ENCODE data around the gene CAMTA1. TPM values are rescaled to one million over a fixed set of nuclear protein-coding genes. Genes with fewer than 3 reads are reported as not detected.

CAMTA1 gene
- polyA plus RNA-seq, 1 donor from 2014 or later: 162 TPM

DNA sequence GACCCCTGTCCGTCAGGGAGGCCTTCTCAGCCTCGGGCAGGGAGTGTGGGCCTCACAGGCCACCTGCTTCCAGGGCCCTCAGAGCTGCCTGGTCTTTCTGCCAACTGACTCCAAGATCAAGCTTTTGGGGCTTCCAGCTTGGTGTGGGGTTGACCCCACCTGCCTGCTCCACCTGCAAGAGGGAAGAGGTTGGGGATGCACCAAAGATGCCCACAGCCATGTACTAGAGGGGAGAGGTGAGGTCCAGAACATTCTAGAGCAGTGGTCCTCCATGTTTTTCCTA, 719.1 kb downstream of the CAMTA1 start:
- Histone ChIP-seq H3K36me3 (ENCODE audit: insufficient read depth, low read length) (no peaks in the 10 kb centered on the region), H4K20me1 (ENCODE audit: insufficient read depth) (no peaks in the 10 kb centered on the region), H3K27me3 (ENCODE audit: insufficient read depth, low read depth, low read length) (no peaks in the 10 kb centered on the region), H3K79me2 (replicated peaks; ENCODE audit: insufficient read depth, low read length) (no peaks in the 10 kb centered on the region), H3K9ac (ENCODE audit: low read length) (no peak overlapping the region), H3K9me3 (ENCODE audit: low read length) (no peaks in the 10 kb centered on the region), H3K27ac (ENCODE audit: low read length) (no peak overlapping the region), H3K9me2 (ENCODE audit: insufficient read depth, low read length) (no peaks in the 10 kb centered on the region), H3K4me3 (ENCODE audit: low read length) (no peak overlapping the region), H3K4me2 (ENCODE audit: low read length) (no peak overlapping the region), H2AFZ (ENCODE audit: low read depth, low read length) (no peak overlapping the region), H3F3A (ENCODE audit: insufficient read depth, low read length, poor library complexity, severe bottlenecking) (no peaks in the 10 kb centered on the region)
- no peak for TF ChIP-seq EP300 (conservative IDR thresholded peaks at IDR 0.05; ENCODE audit: poor library complexity, severe bottlenecking)
- no peak for TF ChIP-seq SMC3 (conservative IDR thresholded peaks at IDR 0.05; ENCODE audit: poor library complexity)
- no peak for TF ChIP-seq CTCF (IDR thresholded peaks at IDR 0.05; ENCODE audit: poor library complexity, severe bottlenecking)
- no peak for TF ChIP-seq TAF1 (IDR thresholded peaks at IDR 0.05; ENCODE audit: low read depth)
- no peak for TF ChIP-seq RAD21 (conservative IDR thresholded peaks at IDR 0.05)
- no peak for TF ChIP-seq EZH2 (IDR thresholded peaks at IDR 0.05; ENCODE audit: borderline replicate concordance, insufficient read depth, low read length, poor library complexity, severe bottlenecking)
- TF ChIP-seq, protein P1, sequence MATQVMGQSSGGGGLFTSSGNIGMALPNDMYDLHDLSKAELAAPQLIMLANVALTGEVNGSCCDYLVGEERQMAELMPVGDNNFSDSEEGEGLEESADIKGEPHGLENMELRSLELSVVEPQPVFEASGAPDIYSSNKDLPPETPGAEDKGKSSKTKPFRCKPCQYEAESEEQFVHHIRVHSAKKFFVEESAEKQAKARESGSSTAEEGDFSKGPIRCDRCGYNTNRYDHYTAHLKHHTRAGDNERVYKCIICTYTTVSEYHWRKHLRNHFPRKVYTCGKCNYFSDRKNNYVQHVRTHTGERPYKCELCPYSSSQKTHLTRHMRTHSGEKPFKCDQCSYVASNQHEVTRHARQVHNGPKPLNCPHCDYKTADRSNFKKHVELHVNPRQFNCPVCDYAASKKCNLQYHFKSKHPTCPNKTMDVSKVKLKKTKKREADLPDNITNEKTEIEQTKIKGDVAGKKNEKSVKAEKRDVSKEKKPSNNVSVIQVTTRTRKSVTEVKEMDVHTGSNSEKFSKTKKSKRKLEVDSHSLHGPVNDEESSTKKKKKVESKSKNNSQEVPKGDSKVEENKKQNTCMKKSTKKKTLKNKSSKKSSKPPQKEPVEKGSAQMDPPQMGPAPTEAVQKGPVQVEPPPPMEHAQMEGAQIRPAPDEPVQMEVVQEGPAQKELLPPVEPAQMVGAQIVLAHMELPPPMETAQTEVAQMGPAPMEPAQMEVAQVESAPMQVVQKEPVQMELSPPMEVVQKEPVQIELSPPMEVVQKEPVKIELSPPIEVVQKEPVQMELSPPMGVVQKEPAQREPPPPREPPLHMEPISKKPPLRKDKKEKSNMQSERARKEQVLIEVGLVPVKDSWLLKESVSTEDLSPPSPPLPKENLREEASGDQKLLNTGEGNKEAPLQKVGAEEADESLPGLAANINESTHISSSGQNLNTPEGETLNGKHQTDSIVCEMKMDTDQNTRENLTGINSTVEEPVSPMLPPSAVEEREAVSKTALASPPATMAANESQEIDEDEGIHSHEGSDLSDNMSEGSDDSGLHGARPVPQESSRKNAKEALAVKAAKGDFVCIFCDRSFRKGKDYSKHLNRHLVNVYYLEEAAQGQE (IDR thresholded peaks at IDR 0.05; ENCODE audit: borderline replicate concordance): no peak
- TF ChIP-seq POLR2AphosphoS5 (IDR thresholded peaks at IDR 0.05): no peak
- TF ChIP-seq MXI1 (conservative IDR thresholded peaks at IDR 0.05; ENCODE audit: poor library complexity, severe bottlenecking): no peak

DNA sequence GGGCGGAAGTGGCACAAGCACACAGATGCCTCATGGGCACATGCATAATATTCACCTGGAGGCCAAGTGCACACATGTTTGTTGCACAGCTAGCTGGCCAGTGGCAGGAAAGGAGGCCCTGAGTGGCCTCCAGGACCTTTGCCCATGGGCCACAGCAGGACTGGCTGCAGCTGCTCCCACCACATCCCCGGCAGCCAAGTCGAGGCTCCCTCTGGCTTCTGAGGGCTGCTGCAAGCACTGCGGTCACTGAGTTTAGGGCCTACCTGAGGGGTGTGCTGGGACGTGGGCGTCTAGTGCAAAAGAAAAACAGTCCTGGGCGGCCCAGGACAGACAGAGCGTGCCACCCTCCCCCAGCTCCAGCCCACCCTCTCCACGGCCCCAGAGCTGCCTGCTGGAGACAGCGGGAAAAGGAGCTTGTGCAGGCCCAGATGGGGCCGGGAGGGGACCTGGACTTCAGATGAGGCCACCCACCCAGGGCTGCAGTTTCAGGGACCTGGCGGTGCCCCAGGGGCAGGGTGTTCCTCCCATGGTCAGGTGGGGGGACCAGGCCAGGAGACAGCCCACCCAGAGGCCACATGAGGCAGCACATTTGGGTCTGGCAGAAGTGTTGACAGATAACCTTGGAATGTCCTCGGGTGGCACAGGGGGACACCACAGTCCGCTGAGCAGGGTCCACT, 720.0 kb downstream of the CAMTA1 start:
- no peaks in the 10 kb centered on the region for H3K36me3 ChIP-seq (ENCODE audit: insufficient read depth, low read length)
- no peak overlapping the region for H3K4me3 ChIP-seq (ENCODE audit: low read length)
- TF ChIP-seq RAD21 (conservative IDR thresholded peaks at IDR 0.05): no peak
- no peak for TF ChIP-seq MXI1 (conservative IDR thresholded peaks at IDR 0.05; ENCODE audit: poor library complexity, severe bottlenecking)
- no peak for TF ChIP-seq SMC3 (conservative IDR thresholded peaks at IDR 0.05; ENCODE audit: poor library complexity)
- no peak for TF ChIP-seq POLR2AphosphoS5 (IDR thresholded peaks at IDR 0.05)
- TF ChIP-seq EP300 (conservative IDR thresholded peaks at IDR 0.05; ENCODE audit: poor library complexity, severe bottlenecking): no peak
- no peaks in the 10 kb centered on the region for H3F3A ChIP-seq (ENCODE audit: insufficient read depth, low read length, poor library complexity, severe bottlenecking)
- no peaks in the 10 kb centered on the region for H3K9me3 ChIP-seq (ENCODE audit: low read length)
- H3K9me2 ChIP-seq (ENCODE audit: insufficient read depth, low read length): no peaks in the 10 kb centered on the region
- H3K9ac ChIP-seq (ENCODE audit: low read length): no peak overlapping the region
- no peaks in the 10 kb centered on the region for H3K27me3 ChIP-seq (ENCODE audit: insufficient read depth, low read depth, low read length)
- H4K20me1 ChIP-seq (ENCODE audit: insufficient read depth): no peaks in the 10 kb centered on the region
- no peaks in the 10 kb centered on the region for H3K79me2 ChIP-seq (replicated peaks; ENCODE audit: insufficient read depth, low read length)
- no peak overlapping the region for H3K4me2 ChIP-seq (ENCODE audit: low read length)
- no peak overlapping the region for H3K27ac ChIP-seq (ENCODE audit: low read length)
- no peak overlapping the region for H2AFZ ChIP-seq (ENCODE audit: low read depth, low read length)

Data from neural cell (in vitro differentiated cells).